GM12801 (cell line): Measurements from ENCODE around the gene EEF1A1.

Experiments used
- CTCF ChIP-seq: IDR thresholded peaks from one replicate; pipeline ENCODE4 v1.5.1; 2011; ENCODE audit warnings: control low read depth; ENCODE audit not compliant: insufficient read length; ENCODE audit errors: extremely low read depth

EEF1A1 gene

GRCh38 chr6:73491377-73491776, 29.5 kb downstream of the EEF1A1 start:
- no peak for TF ChIP-seq CTCF

- no peak for TF ChIP-seq CTCF
Observed at GRCh38 chr6:73487473-73487872, 33.4 kb downstream of the EEF1A1 start.

GRCh38 chr6:73484438-73484837, 36.4 kb downstream of the EEF1A1 start:
- no peak for TF ChIP-seq CTCF

GRCh38 chr6:73481969-73482368, 38.9 kb downstream of the EEF1A1 start:
- TF ChIP-seq CTCF: no peak

GRCh38 chr6:73477407-73477806, 43.4 kb downstream of the EEF1A1 start:
- no peak for TF ChIP-seq CTCF

GRCh38 chr6:73476723-73477122, 44.1 kb downstream of the EEF1A1 start:
- TF ChIP-seq CTCF: no peak

- TF ChIP-seq CTCF: no peak
Observed at GRCh38 chr6:73471686-73472290, 49.0 kb downstream of the EEF1A1 start.
